Ovary (tissue), 9 donors: ENCODE data around the gene IMMP2L. TPM values are rescaled to one million over a fixed set of nuclear protein-coding genes. Genes with fewer than 3 reads are reported as not detected.

Source experiments
- DNase-seq, 5 donors: peaks; one replicate each; pipeline ENCODE4 v3.0.0-alpha.2; 2019 to 2020
- H3K27ac ChIP-seq, 2 donors: fragments of 200-600 bp; one replicate each; pipeline versions ENCODE4 v1.5.1 to v1.8.0; 2019 to 2022
- H3K27me3 ChIP-seq: fragments of 200-600 bp; one replicate; pipeline ENCODE4 v1.8.0; 2022
- H3K36me3 ChIP-seq: fragments of 200-600 bp; sonication (generic); one replicate; pipeline ENCODE4 v1.5.1; 2019
- H3K4me1 ChIP-seq: one replicate; pipeline ENCODE4 v1.8.1; 2013; ENCODE audit warnings: mild to moderate bottlenecking, moderate library complexity; ENCODE audit not compliant: insufficient read depth
- H3K4me3 ChIP-seq: fragments of 200-600 bp; sonication (generic); one replicate; pipeline ENCODE4 v1.5.1; 2017
- H3K9me3 ChIP-seq, 2 donors: fragments of 200-600 bp in 1 of 2; sonication (generic) in 1 of 2; one replicate each; pipeline versions ENCODE4 v1.5.1 to v1.8.1; 2013 to 2019; ENCODE audit warnings: mild to moderate bottlenecking in 1 of 2, moderate library complexity in 1 of 2
- CTCF ChIP-seq, 3 donors: fragments of 450-650 bp in 2 of 3; fragments of 200-600 bp in 1 of 3; IDR thresholded peaks; one replicate each; pipeline versions ENCODE4 v1.5.1 to v1.8.0; 2016 to 2022; ENCODE audit warnings: antibody characterized with exemption in 3 of 3, mild to moderate bottlenecking in 1 of 3
- EP300 ChIP-seq: sonication (generic); formaldehyde crosslinking; IDR thresholded peaks from one replicate; pipeline ENCODE4 v1.6.1; 2017; ENCODE audit warnings: antibody characterized with exemption
- POLR2A ChIP-seq: fragments of 450-650 bp; IDR thresholded peaks from one replicate; pipeline ENCODE4 v1.6.1; 2017; ENCODE audit warnings: antibody characterized with exemption, mild to moderate bottlenecking, moderate library complexity
- WGBS, 3 donors: extraction: QIAGEN DNeasy Blood & Tissue Kit in 1 of 3; methylation state at CpG; one replicate each; pipeline versions ENCODE4 v1.1.5 to v1.1.7; 2013 to 2017; 5-methylcytosine and 5-hydroxymethylcytosine counted together
- intact Hi-C, 4 donors: fragments of 100-400 bp; cut with DNase I; formaldehyde crosslinking; loops; one replicate each; pipeline versions ENCODE4 v1.11.0 to v1.15.1; 2022 to 2023
- polyA plus RNA-seq, 2 donors: library from polyadenylated mRNA; stranded (reverse); fragments of 200-250 nt in 1 of 2; fragments of 350-450 nt in 1 of 2; fragmentation: Illumina TruSeq in 1 of 2; extraction: RNeasy Lipid Tissue Mini Kit (QIAGEN cat#74804) in 1 of 2; gene quantifications; one replicate each; pipeline ENCODE4 v1.2.3, GENCODE V29; 2013 to 2014
- total RNA-seq, 7 donors: library from RNA; depleted of rRNA in 2 of 7; stranded (reverse); fragments of >200 nt in 2 of 7; fragmentation: NEBNext Ultra II Directional in 3 of 7; extraction: Animal tissue kit (Norgen Biotek cat#: 25700) in 3 of 7; gene quantifications; one replicate each; pipeline versions ENCODE4 v1.1.0 to v1.2.4, GENCODE V29; 2016 to 2023
- donor health status: DM: no; HTN: no; CAD: no; lungs with moderate emphysema.
- donor health status: DM: no; HTN: no; CAD: no.
- donor health status: Bipolar disorder and iron deficiency.
- donor health status: DM: yes; HTN: yes; CAD: no.
- donor health status: DM: no; HTN: no; CAD: no.
- donor health status: DM: yes; HTN: yes; CAD: no.

The IMMP2L gene
- total and polyA plus RNA-seq, 9 donors = 19.5 to 36.9 (median 29.9) TPM

- Histone ChIP-seq H3K27me3 (no peaks in the 10 kb centered on the region), H3K4me1 (no peaks in the 10 kb centered on the region), H3K27ac (no peak overlapping the region), H3K4me3 (no peak overlapping the region), H3K36me3 (no peaks in the 10 kb centered on the region), H3K9me3 (no peaks in the 10 kb centered on the region)
- no peak for TF ChIP-seq CTCF (IDR thresholded peaks at IDR 0.05)
- no peak for TF ChIP-seq EP300
- no peak for TF ChIP-seq POLR2A
- DNase-seq = no peak
- intact Hi-C loops = no loop called here
These were observed 296.9 kb downstream of the IMMP2L start for GRCh38 chr7:111265394-111265793.

GRCh38 chr7:111264981-111265380 lies 297.3 kb downstream of the IMMP2L start:
- Histone ChIP-seq H3K36me3 (no peaks in the 10 kb centered on the region), H3K4me1 (no peaks in the 10 kb centered on the region), H3K9me3 (no peaks in the 10 kb centered on the region), H3K27ac (no peak overlapping the region), H3K27me3 (no peaks in the 10 kb centered on the region), H3K4me3 (no peak overlapping the region)
- TF ChIP-seq POLR2A (no peak), CTCF (IDR thresholded peaks at IDR 0.05) (no peak), EP300 (no peak)
- no peak for DNase-seq
- intact Hi-C loops = no loop called here
- WGBS, 3 donors = 70 to 77% (median 74%) methylated on average over 1 of the region's 1 CpG

- no peak for TF ChIP-seq CTCF (IDR thresholded peaks at IDR 0.05)
- no peak for TF ChIP-seq POLR2A
- TF ChIP-seq EP300 = no peak
- no peak for DNase-seq
- Histone ChIP-seq H3K9me3 (no peaks in the 10 kb centered on the region), H3K36me3 (no peaks in the 10 kb centered on the region), H3K4me3 (no peak overlapping the region), H3K4me1 (no peaks in the 10 kb centered on the region), H3K27ac (no peak overlapping the region), H3K27me3 (no peaks in the 10 kb centered on the region)
- intact Hi-C loops = no loop called here
- 71 to 84% (median 83%) methylated on average over 4 of the region's 4 CpGs for WGBS, 3 donors
These were observed 298.0 kb downstream of the IMMP2L start for GRCh38 chr7:111264111-111264868.

GRCh38 chr7:111262293-111263116 lies 299.8 kb downstream of the IMMP2L start:
- TF ChIP-seq CTCF (IDR thresholded peaks at IDR 0.05) = no peak
- Histone ChIP-seq H3K27me3 (no peaks in the 10 kb centered on the region), H3K4me1 (no peaks in the 10 kb centered on the region), H3K27ac (no peak overlapping the region), H3K9me3 (no peaks in the 10 kb centered on the region), H3K36me3 (no peaks in the 10 kb centered on the region), H3K4me3 (no peak overlapping the region)
- WGBS, 3 donors = 92 to 94% (median 92%) methylated on average over 4 of the region's 4 CpGs
- no peak for DNase-seq
- intact Hi-C loops = no loop called here
